Femur (tissue), 1 donor: ENCODE results near the gene AUH.

Experiments
- DNase-seq: peaks from one replicate; pipeline ENCODE4 v3.0.0-alpha.2; 2017

AUH gene

DNA sequence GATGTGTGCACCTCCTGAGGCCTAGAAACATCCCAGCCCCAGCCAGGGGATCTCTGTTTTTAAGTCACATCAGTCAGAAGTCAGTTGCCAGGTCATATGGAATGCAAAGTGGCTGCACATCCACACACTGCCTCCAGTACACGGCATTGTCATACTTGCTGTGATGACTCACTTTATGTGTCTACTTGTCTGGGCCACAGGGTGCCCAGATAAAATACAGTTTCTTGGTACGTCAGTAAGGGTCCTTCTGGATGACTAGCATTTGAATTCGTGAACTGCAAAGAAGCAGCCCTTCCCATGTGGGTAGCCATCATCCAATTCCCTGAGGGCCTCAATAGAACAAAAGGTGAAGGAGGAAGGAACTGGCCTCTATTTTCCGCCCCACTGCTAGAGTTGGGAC lies 27.7 kb downstream of the AUH start:
- no peak for DNase-seq

DNA sequence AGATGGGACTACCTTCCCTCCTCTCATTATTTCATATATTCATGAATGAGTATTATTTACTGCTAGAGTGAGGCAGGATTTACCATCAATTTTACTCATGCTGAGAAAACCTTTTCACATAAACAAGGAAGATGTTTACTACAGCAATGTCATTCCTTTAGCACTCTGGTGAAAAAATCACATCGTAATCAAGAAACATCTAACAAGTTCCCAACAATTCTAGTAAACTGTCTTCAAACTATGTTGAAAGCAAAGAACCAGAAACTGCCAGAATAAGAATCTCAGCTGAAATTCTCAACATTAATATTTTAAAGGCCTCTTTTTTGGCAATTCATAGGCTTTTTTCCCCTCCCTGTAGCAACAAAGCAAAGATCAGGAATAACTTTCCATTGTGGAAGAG lies 28.2 kb downstream of the AUH start:
- no peak for DNase-seq

DNA sequence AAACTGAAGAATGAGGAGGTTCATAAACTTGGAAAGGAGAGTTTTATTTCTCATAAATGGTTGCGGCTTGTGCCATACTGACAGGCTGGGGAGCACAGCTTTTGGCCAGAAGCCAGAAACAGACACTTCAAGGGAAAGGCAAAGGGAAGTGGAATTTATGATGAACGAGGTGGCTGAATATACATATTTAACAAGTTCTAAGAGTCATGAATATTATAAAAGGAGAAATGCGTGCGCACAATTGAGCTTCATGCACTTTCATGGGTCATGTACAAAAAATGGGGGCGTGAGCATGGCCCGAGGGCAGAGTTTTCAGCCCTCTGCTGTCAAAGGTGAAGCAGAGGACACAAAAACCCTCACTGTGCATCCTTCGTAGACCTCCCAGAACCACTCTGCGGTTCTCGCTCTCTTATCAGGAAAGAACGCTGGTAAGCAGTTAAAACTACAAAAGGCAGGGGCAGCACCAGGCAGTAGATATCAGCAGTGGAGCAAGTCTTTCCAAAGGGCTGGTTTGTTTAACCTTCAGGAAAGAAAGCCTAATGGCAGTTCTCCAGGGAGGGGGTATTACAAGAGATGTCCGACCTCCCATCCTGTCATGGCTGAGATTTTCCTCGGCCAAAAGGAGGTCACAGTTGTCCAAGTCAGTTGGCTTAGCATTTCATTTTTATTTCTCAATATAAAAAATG lies 29.0 kb downstream of the AUH start:
- DNase-seq = no peak

DNA sequence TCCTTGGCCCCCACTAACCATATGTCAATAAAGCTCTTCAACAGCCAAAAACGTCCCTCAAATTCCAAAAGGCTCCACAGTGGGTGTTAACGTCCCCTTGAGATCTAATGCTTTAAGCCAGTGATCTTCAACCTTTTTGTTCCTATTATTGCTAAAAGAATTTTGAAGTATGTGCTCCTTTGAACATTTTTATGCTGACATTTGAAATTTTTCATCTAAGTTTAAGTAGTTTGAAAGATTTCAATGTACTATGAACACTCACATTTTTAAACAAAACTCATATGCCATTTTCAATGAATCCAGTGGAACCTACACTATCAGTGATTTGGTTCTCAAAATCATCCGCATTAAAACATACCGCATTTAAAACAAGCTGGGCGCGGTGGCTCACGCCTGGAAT lies 29.9 kb downstream of the AUH start:
- no peak for DNase-seq

DNA sequence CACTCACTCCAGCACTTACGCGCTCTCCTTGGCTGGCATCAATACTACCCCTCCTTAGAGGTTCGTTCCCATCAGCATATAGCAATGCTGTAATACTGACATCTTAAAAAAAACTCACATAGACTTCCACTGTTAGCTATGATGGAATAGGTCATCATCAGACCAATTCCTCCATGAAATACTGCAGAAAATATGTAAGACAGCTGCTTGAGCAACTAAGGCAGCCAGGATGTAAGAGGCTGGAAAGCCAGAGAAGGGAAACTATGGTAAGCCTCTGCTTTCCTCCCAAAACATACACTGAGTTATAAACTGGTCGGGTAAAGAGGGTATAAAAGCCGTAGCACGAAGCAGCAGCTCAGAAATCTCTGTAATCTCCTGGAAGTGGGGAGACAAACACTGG lies 33.5 kb downstream of the AUH start:
- DNase-seq = no peak

DNA sequence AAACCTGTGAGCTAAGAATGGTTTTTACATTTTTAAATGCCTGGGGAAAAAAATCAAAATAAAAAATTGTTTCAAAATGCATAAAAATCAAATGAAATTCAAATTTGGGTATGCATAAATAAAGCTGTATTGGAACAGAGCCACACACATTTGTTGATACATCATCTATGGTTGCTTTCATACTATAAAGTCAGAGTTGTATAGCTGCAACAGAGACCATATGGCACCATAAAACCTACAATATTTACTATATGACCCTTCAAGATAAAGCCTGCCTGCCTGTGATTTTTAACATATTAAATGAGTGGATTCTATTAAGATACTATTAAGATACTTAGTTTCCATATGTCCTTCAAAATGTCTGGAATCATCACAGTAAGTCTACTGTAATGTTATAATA lies 40.0 kb downstream of the AUH start:
- no peak for DNase-seq

DNA sequence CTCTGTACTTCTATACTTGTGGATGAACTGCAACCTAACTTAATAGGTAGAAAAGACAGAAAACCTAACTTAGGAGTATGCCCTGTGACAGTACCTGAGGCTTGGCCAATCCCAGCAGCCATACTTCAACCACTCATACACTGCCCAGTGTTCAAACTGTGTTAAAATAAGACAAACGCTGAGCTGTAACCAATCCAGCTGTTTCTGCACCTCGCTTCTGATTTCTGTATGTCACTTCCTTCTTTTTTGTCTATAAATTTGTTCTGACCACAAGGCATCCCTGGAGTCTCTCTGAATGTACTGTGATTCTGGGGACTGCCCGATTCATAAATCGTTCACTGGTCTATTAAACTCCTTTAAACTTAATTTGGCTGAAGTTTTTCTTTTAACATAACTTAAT lies 41.4 kb downstream of the AUH start:
- no peak for DNase-seq

DNA sequence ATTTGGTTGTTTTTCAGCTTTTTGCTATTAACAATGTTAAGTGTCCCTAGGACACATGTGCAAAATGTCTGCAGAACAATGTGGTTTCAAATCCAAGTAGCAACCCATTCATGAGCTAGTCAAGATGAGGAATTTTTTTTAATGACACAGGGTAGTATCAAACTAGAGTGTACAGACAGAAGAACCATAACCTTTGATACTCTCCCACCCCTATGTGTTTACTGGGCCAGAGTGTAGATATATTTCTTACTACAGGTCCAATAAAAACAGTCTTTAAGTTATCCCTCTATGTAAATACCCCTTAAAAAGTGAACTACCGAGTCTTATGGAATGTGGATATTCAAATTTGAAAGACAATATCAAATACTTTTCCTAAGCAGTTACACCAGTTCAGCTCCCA lies 45.6 kb downstream of the AUH start:
- DNase-seq = no peak

DNA sequence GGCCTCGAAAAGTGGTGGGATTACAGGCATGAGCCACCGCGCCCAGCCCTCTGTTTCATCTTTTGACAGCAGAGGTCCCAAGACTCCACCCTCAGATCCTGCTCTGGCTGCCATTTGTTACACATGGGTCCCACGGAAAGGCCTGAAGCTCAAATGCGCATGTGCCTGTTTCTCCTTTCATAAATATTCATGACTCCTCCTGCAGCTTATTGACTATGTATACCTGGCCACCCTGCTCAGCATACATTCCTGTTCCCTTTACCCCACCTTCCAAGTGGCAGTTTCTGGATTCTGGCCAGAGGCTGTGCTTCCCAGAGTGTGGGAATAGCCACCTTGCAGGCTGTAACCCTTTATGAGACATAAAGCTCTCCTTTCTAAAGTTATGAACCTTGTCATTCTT lies 46.5 kb downstream of the AUH start:
- no peak for DNase-seq

DNA sequence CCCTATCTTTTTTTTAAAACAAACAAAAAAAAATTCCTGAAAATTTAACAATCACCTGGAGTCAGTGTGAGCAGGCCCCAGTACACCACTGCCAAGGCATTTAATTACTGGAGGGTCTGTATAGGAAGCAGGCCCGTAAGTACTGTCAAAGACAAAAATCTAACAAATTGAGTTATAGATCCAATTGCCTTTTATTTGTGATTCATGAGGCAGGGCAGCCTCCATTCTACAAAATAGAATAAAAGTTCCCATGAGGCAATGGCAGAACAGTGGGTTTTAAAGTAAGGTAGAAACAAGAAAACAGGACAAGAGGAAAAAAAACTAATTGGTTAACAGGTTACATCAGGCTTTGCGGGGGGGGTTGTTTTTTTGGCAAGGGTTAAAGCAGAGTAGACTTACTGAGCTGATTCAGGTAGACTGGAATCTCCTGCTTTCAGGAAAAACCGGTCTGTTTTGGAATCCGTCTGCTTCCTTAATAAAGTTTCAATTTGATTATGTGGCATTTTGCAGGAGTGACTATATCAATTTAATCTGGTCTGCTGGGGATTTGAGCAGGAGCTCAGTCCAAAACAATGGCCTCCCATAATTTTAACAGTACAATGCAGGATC lies 48.9 kb downstream of the AUH start:
- no peak for DNase-seq

DNA sequence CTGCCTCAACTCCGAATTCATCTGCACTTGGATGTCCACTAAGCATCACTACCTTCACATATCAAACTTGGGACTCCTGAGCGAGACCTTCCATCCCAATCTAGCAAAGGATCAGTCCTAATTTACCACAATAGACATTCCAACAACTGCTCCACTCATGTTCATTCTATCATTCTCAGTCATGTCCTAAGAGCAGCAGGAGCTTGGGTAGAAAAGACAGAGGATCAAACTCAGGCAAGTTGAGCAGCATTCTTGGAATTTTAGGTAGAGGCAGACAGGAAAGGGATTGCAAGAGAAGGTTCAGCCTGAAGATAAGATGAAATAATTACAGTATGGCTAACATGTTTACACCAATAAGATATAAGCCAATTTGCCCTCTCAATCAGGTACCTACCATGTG lies 51.7 kb downstream of the AUH start:
- no peak for DNase-seq

DNA sequence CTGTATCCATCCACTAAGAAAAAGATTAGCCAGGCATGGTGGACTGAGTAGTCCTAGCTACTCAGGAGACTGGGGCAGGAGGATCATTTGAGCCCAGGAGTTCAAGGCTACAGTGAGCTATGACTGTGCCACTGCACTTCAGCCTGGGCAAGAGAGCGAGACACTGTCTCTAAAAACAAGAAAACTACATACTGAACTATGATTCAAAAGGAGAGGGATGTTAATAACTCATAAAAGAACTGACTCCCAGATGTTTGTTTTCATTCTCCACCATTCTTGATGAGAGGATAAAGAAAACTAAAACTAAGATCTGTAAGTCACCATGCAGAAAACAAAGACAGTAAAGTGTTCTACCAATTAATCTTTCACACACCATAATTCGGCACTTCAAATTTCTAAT lies 53.5 kb downstream of the AUH start:
- no peak for DNase-seq

DNA sequence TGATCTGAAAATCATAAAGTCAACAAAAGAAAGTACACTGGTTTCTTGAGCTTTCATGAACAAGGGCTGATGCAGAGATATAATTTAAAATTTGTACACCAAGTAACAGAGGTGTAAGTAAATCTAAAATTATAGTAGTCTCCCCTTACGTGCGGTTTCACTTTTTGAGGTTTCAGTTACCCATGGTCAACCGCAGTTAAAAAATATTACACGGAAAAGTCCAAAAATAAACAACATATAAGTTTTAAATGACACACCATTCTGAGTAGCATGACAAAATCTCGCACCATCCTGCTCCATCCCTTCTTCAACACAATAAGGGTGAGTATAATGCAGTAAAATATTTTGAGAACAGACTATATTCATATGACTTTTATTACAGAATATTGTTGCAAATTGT lies 54.4 kb downstream of the AUH start:
- DNase-seq = no peak

DNA sequence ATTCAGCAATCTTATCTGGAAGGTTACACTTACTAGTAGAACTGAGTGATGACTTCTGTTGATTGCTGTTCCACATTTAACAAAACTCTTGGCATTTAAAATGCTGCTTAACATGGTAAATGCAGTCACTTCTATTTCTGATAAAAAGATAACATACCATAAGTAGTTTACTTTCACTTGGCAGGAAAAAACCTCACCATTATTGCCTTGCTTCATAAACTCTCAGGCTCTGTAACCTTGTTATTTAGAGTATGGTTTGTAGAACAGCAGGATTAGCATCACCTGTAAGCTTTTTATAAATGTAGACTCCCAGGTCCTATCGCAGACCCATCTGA lies 55.5 kb downstream of the AUH start:
- DNase-seq = no peak

DNA sequence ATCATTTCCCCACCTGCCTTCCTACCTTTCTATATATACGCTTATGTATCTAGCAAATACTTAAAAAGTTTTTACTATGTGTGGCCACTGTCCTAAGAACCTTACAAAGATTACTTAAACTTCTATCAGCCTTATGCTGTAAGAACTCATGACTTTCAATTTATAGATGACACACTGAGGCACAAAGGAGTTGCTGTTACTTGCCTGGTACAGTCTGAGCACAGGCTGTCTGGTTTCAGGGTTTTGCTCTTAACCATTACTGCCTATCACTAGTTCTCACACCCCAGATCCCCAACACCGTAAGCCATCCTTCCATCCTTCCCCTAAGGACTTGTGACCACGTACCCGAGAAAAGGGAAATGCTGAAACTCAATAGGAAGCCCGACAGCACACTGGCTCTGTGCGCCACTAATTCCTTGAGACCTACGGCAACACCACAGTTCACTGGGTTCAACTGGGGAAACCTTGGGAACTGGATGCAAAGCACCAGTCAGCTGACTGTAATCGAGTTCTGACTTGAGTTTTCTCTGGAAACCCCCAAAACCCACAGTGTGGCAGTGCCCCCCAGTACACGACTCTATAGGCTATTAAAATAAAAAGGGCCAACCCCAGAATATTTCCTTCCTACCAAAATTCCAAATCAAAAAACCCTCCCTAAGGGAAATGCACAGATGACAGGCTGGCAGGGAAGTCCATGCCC lies 56.0 kb downstream of the AUH start:
- no peak for DNase-seq

DNA sequence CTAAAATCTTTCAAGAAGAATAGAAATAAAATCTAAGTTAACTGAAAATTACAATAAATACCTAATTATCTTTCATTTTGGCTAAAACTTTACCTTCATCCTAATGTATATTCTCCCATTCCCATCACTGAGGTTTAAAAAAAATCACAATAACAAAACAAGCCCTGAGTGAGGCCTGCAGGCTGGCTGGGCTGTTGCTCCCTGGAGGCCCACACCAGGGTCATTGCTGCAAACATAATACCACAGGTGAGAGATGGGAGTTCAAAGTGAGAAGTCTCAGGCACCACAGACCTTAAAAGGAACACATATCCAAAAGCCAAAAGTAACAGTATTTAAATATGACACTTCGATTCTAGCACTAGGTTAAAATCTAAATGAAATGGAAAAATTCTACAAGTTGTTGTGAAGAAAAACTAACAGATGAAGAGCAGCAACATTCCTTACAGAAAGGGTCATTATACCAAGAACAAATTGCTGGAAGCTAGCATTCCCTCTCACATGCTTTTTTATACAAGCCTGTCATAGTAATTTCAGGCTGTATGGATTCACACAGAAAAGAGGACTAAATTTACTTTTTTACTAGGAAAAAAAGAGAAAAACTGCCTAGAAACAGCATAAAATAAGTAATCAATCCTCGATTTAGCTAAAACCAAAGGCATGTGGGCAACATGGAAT lies 57.8 kb downstream of the AUH start:
- DNase-seq = no peak

DNA sequence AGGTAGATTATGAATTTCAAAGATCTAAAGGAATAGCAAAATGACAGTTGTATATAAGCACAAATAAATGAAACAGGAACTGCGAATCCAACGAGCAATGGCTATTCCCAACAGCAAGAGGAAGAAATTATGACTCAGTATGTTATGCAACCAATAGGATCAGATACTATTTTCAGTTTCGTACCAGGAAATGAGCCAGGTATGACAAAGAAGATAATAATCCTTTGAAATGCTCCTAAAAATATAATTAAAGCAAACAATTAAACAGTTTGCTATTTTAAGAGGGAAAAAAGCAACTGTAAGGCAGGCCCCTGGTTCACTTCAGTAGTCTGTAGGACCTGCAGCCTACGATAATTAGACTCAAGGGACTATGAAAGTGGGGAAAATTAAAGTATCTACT lies 58.9 kb downstream of the AUH start:
- DNase-seq = no peak

DNA sequence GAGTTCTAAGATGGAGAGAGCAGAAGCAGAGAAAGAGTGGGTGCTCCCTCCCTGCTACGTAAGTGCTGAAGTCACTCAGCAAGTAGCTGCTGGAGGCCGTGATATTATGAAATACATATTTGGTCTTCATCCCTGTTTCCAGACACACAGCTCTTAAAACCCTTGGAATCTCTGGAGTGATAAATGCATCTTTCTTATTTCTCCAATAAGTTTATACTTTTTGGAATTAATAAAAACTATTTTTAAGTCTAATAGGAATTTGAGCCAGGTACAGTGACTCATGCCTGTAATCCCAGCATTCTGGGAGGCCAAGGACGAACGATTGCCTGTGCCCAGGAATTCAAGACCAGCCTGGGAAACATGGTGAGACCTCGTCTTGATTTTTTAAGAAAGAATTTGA lies 60.6 kb downstream of the AUH start:
- DNase-seq = no peak

DNA sequence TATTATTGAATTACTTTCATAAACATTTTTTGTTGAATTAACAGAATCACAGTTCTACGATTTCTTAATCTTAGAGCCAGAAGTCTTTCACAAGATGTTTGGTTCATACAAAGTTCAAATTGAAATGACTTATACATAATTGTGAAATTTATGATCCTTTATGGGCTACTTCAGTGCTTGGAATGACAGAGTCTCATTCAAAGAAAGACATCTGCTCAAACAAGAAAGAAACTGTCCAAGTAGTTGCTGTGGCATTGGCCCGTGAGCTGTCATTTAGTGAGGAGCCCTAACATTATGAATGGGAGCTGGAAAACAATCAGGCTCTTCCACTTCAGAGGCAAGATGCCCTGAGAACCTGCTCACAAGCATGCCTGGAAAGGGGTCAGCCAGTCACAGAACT lies 63.4 kb downstream of the AUH start:
- no peak for DNase-seq

DNA sequence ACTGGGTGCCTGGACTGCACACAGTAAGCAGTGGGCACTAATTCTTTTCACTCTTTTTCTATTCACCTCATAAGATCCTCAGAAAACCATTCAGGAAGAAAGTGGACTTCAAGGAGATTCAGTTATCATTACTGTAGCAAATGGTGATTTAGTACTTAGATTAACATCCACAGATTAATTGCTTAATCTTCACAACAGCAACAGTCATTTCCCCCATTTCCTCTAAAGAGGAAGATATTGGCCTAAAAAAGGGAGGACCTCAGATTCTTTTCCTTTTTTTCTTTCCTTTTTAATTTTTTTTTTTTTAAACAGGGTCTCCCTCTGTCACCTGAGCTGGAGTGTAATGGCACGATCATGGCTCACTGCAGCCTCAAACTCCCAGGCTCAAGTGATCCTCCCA lies 64.4 kb downstream of the AUH start:
- DNase-seq = no peak

DNA sequence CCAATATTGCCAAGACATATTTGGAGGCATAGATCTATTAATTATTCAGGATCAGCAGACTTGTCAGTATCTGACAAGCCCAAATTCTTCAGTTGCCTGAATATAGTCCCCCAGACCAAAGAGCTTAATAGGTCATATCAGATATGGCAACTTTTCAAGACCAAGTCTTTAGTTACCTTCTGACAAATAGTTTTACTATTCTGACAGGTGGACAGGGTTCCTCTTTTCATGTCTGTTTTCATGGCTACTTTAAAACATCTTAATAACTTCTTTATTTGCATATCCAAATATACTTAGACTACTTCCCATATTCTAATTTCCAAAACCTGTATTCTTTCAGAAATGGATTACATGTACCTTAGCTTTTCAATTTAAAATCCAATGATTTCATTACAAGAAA lies 65.4 kb downstream of the AUH start:
- no peak for DNase-seq

DNA sequence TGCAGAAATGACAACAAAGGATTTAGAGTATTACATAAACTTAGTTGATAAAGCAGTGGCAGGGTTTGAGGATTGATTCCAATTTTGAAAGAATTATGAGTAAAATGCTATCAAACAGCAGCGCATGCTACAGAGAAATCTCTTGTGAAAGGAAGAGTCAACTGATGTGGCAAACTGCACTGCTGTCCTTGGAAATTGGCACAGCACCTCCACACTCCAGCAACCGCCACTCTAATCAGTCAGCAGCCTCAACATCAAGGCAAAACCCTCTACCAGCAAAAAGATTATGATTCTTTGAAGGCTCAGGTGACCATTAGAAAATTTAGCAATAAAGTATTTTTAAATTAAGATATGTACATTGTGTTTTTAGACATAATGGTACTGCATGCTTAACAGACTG lies 66.4 kb downstream of the AUH start:
- no peak for DNase-seq

DNA sequence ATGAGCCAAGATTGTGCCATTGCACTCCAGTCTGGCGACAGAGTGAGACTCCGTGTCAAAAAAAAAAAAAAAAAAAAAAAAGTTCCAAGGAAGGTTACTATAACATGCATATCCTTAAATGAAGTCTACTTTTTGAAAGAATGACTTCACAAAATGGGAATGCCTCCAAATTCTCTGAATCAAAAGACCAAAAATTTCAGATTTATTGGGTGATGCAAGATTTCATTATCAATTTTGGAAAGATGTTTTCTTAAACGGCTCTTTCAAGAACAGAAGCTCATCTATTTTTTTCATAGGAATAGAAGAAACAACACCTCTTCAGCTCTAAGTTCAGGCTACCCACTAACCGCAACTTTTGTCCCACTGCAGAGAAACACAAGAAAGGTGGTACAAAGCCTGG lies 69.9 kb downstream of the AUH start:
- no peak for DNase-seq

DNA sequence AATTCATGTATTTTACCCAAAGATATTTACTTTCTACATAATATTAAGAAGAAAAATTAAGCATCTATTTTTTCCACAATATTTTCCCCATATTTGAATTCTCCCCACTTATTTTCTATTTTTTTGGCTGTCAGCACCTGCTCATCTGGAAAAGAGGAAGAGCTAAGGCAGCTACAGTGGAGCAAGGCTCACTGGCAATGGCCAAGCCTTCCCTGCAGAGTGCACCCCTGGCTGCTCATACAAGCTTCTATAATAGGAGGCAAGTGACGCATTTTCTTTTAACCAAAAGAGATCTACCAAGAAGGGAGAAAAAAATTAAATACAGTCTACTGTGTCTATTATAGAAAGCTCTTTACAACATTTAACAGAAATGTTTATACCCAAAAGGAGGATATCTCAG lies 72.5 kb downstream of the AUH start:
- DNase-seq = no peak
